HCT116 (cell line): Measurements from ENCODE around the gene SIRPG. TPM values are rescaled to one million over a fixed set of nuclear protein-coding genes. Genes with fewer than 3 reads are reported as not detected.

Experiments used
- ATAC-seq: fragments of 200-7000 bp; cut with Tn5 transposase; 2 replicates; pipeline ENCODE4 v1.9.1; 2020; ENCODE audit warnings: mild to moderate bottlenecking, moderate library complexity
- BruUV-seq: library from RNA; stranded (reverse); fragments of 400-500 nt; replicated peaks from 2 replicates; lab custom pipeline; 2021; lab: Mats Ljungman, UMichigan
- CTCF ChIA-PET: fragments of 300-600 bp; sonication (Branson Sonifier 250); formaldehyde crosslinking; loops from one replicate; lab custom pipeline; 2021; ENCODE audit warnings: antibody characterized with exemption; lab: Charles Lee
- POLR2A ChIA-PET: fragments of 300-600, 350-600 bp; sonication (Branson Sonifier 250); formaldehyde crosslinking; loops from one replicate; lab custom pipeline; 2021; ENCODE audit warnings: antibody characterized with exemption; lab: Charles Lee
- RAD21 ChIA-PET, 2 experiments: fragments of 300-600 bp; sonication (Branson Sonifier 250); formaldehyde crosslinking; loops; one replicate each; lab custom pipeline; 2023; ENCODE audit warnings: low total read pairs in 2 of 2; ENCODE audit not compliant: uncharacterized antibody in 2 of 2, unreplicated experiment in 2 of 2, low non-redundant PET in 1 of 2; lab: Charles Lee
- DNase-seq: peaks from one replicate; pipeline ENCODE4 v3.0.0-alpha.2; 2010; ENCODE audit warnings: low read depth, low spot score
- H2AFZ ChIP-seq: fragments of 200-600 bp; shearing (Covaris generic), sonication (generic); 2 replicates; pipeline ENCODE4 v1.6.1; 2017; ENCODE audit warnings: low read depth, mixed run types, mixed read lengths, antibody characterized with exemption, low read length; ENCODE audit not compliant: poor library complexity, severe bottlenecking
- H3K27ac ChIP-seq: 2 replicates; pipeline ENCODE4 v1.5.1; 2012; ENCODE audit warnings: low read depth, low read length
- H3K27me3 ChIP-seq: fragments of 200-600 bp; sonication (generic); 2 replicates; pipeline ENCODE4 v1.6.1; 2016; ENCODE audit warnings: mixed run types, low read length, mixed read lengths; ENCODE audit not compliant: insufficient read depth
- H3K36me3 ChIP-seq, 2 experiments: fragments of 200-500 bp in 1 of 2; fragments of 200-600 bp in 1 of 2; sonication (Bioruptor generic) in 1 of 2; sonication (generic) in 1 of 2; 2 replicates each; pipeline versions ENCODE4 v1.5.1 to v1.6.1; 2014 to 2016; ENCODE audit warnings: low read length in 2 of 2, inconsistent platforms in 1 of 2, mixed read lengths in 1 of 2, mixed run types in 1 of 2; ENCODE audit not compliant: insufficient read depth in 2 of 2, control insufficient read depth in 1 of 2
- H3K4me1 ChIP-seq, 2 experiments: fragments of 200-600 bp in 1 of 2; sonication (generic) in 1 of 2; 2 replicates each; pipeline versions ENCODE4 v1.5.1 to v1.6.1; 2012 to 2017; ENCODE audit warnings: low read length in 2 of 2, inconsistent platforms in 1 of 2, mild to moderate bottlenecking in 1 of 2, mixed read lengths in 1 of 2, mixed run types in 1 of 2, moderate library complexity in 1 of 2; ENCODE audit not compliant: insufficient read depth in 2 of 2, control insufficient read depth in 1 of 2
- H3K4me2 ChIP-seq: fragments of 200-600 bp; sonication (generic); 2 replicates; pipeline ENCODE4 v1.6.1; 2017; ENCODE audit warnings: mixed run types, low read length, mixed read lengths
- H3K4me3 ChIP-seq, 2 experiments: fragments of 200-600 bp in 1 of 2; sonication (generic) in 1 of 2; replicated peaks in 1 of 2; 2 replicates each; pipeline ENCODE4 v1.5.1; 2011 to 2016; ENCODE audit warnings: low read length in 2 of 2, control low read depth in 1 of 2, low read depth in 1 of 2, mild to moderate bottlenecking in 1 of 2, mixed read lengths in 1 of 2, mixed run types in 1 of 2
- H3K79me2 ChIP-seq: fragments of 200-600 bp; sonication (generic); 2 replicates; pipeline ENCODE4 v1.6.1; 2017; ENCODE audit warnings: mild to moderate bottlenecking, mixed run types, low read length, moderate library complexity, mixed read lengths; ENCODE audit not compliant: insufficient read depth
- H3K9ac ChIP-seq: fragments of 200-600 bp; sonication (generic); 2 replicates; pipeline ENCODE4 v1.6.1; 2016; ENCODE audit warnings: low read length, mixed read lengths
- H3K9me2 ChIP-seq: fragments of 200-600 bp; sonication (generic), shearing (Covaris generic); 2 replicates; pipeline ENCODE4 v1.6.1; 2017; ENCODE audit warnings: mixed run types, mild to moderate bottlenecking, moderate library complexity; ENCODE audit not compliant: insufficient read depth
- H3K9me3 ChIP-seq, 2 experiments: fragments of 200-500 bp in 1 of 2; fragments of 200-600 bp in 1 of 2; sonication (Bioruptor generic) in 1 of 2; sonication (generic) in 1 of 2; 2 replicates each; pipeline ENCODE4 v1.6.1; 2014 to 2017; ENCODE audit warnings: low read length in 2 of 2, mixed read lengths in 2 of 2, inconsistent platforms in 1 of 2, low read depth in 1 of 2, mild to moderate bottlenecking in 1 of 2, mixed run types in 1 of 2, moderate library complexity in 1 of 2; ENCODE audit not compliant: control insufficient read depth in 1 of 2, insufficient read depth in 1 of 2
- H4K20me1 ChIP-seq: fragments of 200-600 bp; sonication (generic), shearing (Covaris generic); 2 replicates; pipeline ENCODE4 v1.6.1; 2017; ENCODE audit warnings: mixed run types, mild to moderate bottlenecking, moderate library complexity; ENCODE audit not compliant: insufficient read depth
- CBX3 ChIP-seq: IDR thresholded peaks from 2 replicates; pipeline ENCODE4 v1.6.1; 2012; ENCODE audit warnings: low read depth
- CEBPB ChIP-seq: IDR thresholded peaks from 2 replicates; pipeline ENCODE4 v1.6.1; 2012; ENCODE audit warnings: low read depth
- EGR1 ChIP-seq: IDR thresholded peaks from 2 replicates; pipeline ENCODE4 v1.6.1; 2012; ENCODE audit warnings: low read depth
- ELF1 ChIP-seq: IDR thresholded peaks from 2 replicates; pipeline ENCODE4 v1.6.1; 2012; ENCODE audit warnings: low read depth, borderline replicate concordance
- EZH2 ChIP-seq: fragments of 200-600 bp; sonication (generic); IDR thresholded peaks from 2 replicates; pipeline ENCODE4 v1.6.1; 2017; ENCODE audit warnings: antibody characterized with exemption, mixed run types
- EZH2phosphoT487 ChIP-seq: fragments of 200-600 bp; IDR thresholded peaks from 2 replicates; pipeline ENCODE4 v1.6.1; 2018; ENCODE audit warnings: antibody characterized with exemption, borderline replicate concordance
- FOSL1 ChIP-seq: IDR thresholded peaks from 2 replicates; pipeline ENCODE4 v1.6.1; 2012; ENCODE audit warnings: low read depth
- JUND ChIP-seq: IDR thresholded peaks from 2 replicates; pipeline ENCODE4 v1.6.1; 2012
- POLR2AphosphoS5 ChIP-seq: IDR thresholded peaks from 2 replicates; pipeline ENCODE4 v1.6.1; 2011; ENCODE audit warnings: mild to moderate bottlenecking, low read depth, low read length, moderate library complexity
- RAD21 ChIP-seq: IDR thresholded peaks from 2 replicates; pipeline ENCODE4 v1.6.1; 2012; ENCODE audit warnings: low read depth, mild to moderate bottlenecking
- SIN3A ChIP-seq: IDR thresholded peaks from 2 replicates; pipeline ENCODE4 v1.6.1; 2012; ENCODE audit warnings: low read depth
- SP1 ChIP-seq: IDR thresholded peaks from 2 replicates; pipeline ENCODE4 v1.6.1; 2012; ENCODE audit warnings: low read depth
- SRF ChIP-seq: IDR thresholded peaks from 2 replicates; pipeline ENCODE4 v1.6.1; 2012; ENCODE audit warnings: low read depth
- TCF7L2 ChIP-seq: IDR thresholded peaks from 2 replicates; pipeline ENCODE4 v1.7.0; 2011; ENCODE audit warnings: borderline replicate concordance, inconsistent platforms; ENCODE audit not compliant: insufficient read depth, insufficient read length; ENCODE audit errors: extremely low read depth
- YY1 ChIP-seq: IDR thresholded peaks from 2 replicates; pipeline ENCODE4 v1.6.1; 2011; ENCODE audit warnings: low read length, low read depth, moderate library complexity, mild to moderate bottlenecking; ENCODE audit not compliant: insufficient replicate concordance; ENCODE audit errors: extremely low read depth
- ZFX ChIP-seq: fragments of 450-650 bp; IDR thresholded peaks from 2 replicates; pipeline ENCODE4 v1.6.1; 2017
- ZNF274 ChIP-seq: fragments of 200-500 bp; sonication (Bioruptor generic); IDR thresholded peaks from 2 replicates; pipeline ENCODE4 v1.6.1; 2014; ENCODE audit warnings: mild to moderate bottlenecking, low read depth, low read length, inconsistent platforms
- intact Hi-C: fragments of 100-400 bp; cut with micrococcal nuclease; formaldehyde crosslinking; loops from 2 replicates; pipeline ENCODE4 v1.10.0; 2022
- total RNA-seq: library from RNA; stranded (reverse); gene quantifications from one replicate; pipeline ENCODE4 v1.2.1, GENCODE V29; 2021; ENCODE audit not compliant: unreplicated experiment
- TF ChIP-seq, protein P1 (sequence below): IDR thresholded peaks from 2 replicates; pipeline ENCODE4 v1.6.1; 2011; ENCODE audit warnings: mild to moderate bottlenecking, low read length, moderate library complexity; ENCODE audit not compliant: insufficient replicate concordance; ENCODE audit errors: extremely low read depth
- TF ChIP-seq, protein P2 (sequence below): IDR thresholded peaks from 2 replicates; pipeline ENCODE4 v1.6.1; 2012
- TF ChIP-seq, protein P3 (sequence below): IDR thresholded peaks from 2 replicates; pipeline ENCODE4 v1.6.1; 2012

Gene SIRPG
- total RNA-seq, 1 experiment from 2014 or later: not detected

DNA sequence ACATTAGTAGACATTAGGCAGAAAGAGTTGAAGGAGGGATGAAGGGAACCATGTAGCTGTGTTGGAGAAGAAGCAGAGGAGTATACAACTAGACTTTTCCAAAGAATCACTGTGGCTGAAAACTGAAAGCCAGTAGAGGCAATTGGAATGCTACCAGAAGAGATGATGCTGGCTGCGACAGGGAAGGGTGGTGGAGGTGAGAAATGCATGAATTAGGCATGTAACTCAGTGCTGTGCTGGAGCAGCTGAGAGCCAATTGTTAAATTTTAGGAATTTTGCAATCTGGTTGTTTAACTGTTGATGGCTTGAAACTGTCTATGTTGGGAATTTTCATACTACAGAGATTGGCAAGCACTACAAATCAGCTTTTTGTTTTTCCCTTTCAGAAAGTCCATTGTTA is 35.8 kb upstream of the SIRPG start:
- Histone ChIP-seq H3K4me1 (no peaks in the 10 kb centered on the region), H4K20me1 (no peaks in the 10 kb centered on the region), H3K4me2 (no peak overlapping the region), H3K9me2 (no peaks in the 10 kb centered on the region), H3K9ac (no peak overlapping the region), H3K27me3 (peaks cover 36% of the 10 kb centered on the region), H3K36me3 (no peaks in the 10 kb centered on the region), H3K79me2 (no peaks in the 10 kb centered on the region), H2AFZ (no peak overlapping the region), H3K4me3 (no peak overlapping the region), H3K9me3 (no peaks in the 10 kb centered on the region), H3K27ac (no peak overlapping the region)
- ChIA-PET RAD21 (no interaction called here), CTCF (no interaction called here), POLR2A (no interaction called here)
- intact Hi-C loops: no loop called here
- no peak for DNase-seq
- TF ChIP-seq EZH2phosphoT487 (no peak), EGR1 (no peak), RAD21 (no peak), ZFX (no peak), SIN3A (no peak), FOSL1 (no peak), CEBPB (no peak), JUND (no peak), YY1 (no peak), EZH2 (no peak), POLR2AphosphoS5 (no peak), ELF1 (no peak), CBX3 (no peak), TCF7L2 (no peak), ZNF274 (no peak), SP1 (no peak), SRF (no peak)
- TF ChIP-seq, protein P1, sequence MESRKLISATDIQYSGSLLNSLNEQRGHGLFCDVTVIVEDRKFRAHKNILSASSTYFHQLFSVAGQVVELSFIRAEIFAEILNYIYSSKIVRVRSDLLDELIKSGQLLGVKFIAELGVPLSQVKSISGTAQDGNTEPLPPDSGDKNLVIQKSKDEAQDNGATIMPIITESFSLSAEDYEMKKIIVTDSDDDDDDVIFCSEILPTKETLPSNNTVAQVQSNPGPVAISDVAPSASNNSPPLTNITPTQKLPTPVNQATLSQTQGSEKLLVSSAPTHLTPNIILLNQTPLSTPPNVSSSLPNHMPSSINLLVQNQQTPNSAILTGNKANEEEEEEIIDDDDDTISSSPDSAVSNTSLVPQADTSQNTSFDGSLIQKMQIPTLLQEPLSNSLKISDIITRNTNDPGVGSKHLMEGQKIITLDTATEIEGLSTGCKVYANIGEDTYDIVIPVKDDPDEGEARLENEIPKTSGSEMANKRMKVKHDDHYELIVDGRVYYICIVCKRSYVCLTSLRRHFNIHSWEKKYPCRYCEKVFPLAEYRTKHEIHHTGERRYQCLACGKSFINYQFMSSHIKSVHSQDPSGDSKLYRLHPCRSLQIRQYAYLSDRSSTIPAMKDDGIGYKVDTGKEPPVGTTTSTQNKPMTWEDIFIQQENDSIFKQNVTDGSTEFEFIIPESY: no peak
- TF ChIP-seq, protein P2, sequence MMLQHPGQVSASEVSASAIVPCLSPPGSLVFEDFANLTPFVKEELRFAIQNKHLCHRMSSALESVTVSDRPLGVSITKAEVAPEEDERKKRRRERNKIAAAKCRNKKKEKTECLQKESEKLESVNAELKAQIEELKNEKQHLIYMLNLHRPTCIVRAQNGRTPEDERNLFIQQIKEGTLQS: no peak
- TF ChIP-seq, protein P3, sequence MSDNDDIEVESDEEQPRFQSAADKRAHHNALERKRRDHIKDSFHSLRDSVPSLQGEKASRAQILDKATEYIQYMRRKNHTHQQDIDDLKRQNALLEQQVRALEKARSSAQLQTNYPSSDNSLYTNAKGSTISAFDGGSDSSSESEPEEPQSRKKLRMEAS: no peak
- BruUV-seq: no TSS peak
- no peak for ATAC-seq
